ENCODE measurements around the gene ZNF766. TPM values are rescaled to one million over a fixed set of nuclear protein-coding genes. Genes with fewer than 3 reads are reported as not detected.
"Not testable (repeated sequence)": the region's sequence is repeated elsewhere in the genome, so short reads cannot be mapped to it uniquely, and the experiment has no call there.

The ZNF766 gene
- total RNA-seq, 4 donors from 2014 or later = 7.7 to 11.4 (median 9.0) TPM

DNA sequence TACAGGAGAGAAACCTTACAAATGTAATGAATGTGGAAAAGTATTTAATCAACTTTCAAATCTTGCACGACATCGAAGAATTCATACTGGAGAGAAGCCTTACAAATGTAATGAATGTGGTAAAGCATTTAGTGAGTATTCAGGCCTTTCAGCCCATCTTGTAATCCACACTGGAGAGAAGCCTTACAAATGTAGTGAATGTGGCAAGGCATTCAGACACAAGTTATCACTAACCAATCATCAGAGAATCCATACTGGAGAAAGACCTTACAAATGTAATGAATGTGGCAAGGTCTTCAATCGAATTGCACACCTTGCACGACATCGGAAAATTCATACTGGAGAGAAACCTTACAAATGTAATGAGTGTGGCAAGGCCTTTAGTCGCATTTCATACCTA lies 53.0 kb downstream of the ZNF766 start:
- Histone ChIP-seq H3K4me3 (no peak overlapping the region), H3K4me1 (no peaks in the 10 kb centered on the region), H3K27ac (no peak overlapping the region), H3K9me3 (peaks cover 6 to 100% (median 70%) of the 10 kb centered on the region in 4 donors), H3K36me3 (peaks cover 5 to 77% (median 50%) of the 10 kb centered on the region in 3 donors), H3K27me3 (no peaks in the 10 kb centered on the region)
- no peak for TF ChIP-seq POLR2A (IDR thresholded peaks at IDR 0.05)
- no peak for TF ChIP-seq EP300 (IDR thresholded peaks at IDR 0.05)
- TF ChIP-seq, protein P1, sequence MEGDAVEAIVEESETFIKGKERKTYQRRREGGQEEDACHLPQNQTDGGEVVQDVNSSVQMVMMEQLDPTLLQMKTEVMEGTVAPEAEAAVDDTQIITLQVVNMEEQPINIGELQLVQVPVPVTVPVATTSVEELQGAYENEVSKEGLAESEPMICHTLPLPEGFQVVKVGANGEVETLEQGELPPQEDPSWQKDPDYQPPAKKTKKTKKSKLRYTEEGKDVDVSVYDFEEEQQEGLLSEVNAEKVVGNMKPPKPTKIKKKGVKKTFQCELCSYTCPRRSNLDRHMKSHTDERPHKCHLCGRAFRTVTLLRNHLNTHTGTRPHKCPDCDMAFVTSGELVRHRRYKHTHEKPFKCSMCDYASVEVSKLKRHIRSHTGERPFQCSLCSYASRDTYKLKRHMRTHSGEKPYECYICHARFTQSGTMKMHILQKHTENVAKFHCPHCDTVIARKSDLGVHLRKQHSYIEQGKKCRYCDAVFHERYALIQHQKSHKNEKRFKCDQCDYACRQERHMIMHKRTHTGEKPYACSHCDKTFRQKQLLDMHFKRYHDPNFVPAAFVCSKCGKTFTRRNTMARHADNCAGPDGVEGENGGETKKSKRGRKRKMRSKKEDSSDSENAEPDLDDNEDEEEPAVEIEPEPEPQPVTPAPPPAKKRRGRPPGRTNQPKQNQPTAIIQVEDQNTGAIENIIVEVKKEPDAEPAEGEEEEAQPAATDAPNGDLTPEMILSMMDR (IDR thresholded peaks at IDR 0.05) = no peak
- WGBS, 2 donors = 97 to 98% methylated on average over 6 of the region's 6 CpGs
- no peak for DNase-seq (ENCODE audit: low spot score in 2 of 2)

DNA sequence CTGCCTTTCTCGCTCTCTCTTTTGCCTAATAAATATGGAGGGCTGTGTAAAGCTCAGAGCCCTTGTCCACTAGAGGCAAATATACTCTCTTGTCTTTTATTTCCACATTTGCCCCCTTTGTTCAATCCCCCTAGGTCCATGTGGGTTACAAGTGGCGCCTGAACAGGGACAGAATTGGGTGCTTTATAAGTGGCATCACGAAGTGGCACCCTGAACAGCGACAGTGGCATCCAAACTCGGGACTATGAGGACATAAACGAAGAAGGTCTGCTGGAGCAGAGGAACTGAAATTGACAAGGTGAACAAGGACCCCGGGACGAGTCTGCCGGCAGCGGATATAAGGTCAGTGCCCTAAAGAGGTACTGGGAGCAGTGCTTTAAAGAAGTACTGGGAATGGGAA lies 62.4 kb downstream of the ZNF766 start:
- Histone ChIP-seq H3K9me3 (peaks cover 0 to 79% (median 24%) of the 10 kb centered on the region in 4 donors), H3K4me1 (peaks cover 0 to 2% (median 1%) of the 10 kb centered on the region in 4 donors), H3K27ac (no peak overlapping the region), H3K4me3 (no peak overlapping the region), H3K27me3 (no peaks in the 10 kb centered on the region), H3K36me3 (peaks cover 0 to 12% (median 0%) of the 10 kb centered on the region in 3 donors)
- no peak for DNase-seq (ENCODE audit: low spot score in 2 of 2)
- WGBS, 2 donors = 83 to 84% methylated on average over 10 of the region's 10 CpGs
- TF ChIP-seq, protein P1 (IDR thresholded peaks at IDR 0.05) = no peak
- TF ChIP-seq EP300 (IDR thresholded peaks at IDR 0.05) = no peak
- no peak for TF ChIP-seq POLR2A (IDR thresholded peaks at IDR 0.05)

DNA sequence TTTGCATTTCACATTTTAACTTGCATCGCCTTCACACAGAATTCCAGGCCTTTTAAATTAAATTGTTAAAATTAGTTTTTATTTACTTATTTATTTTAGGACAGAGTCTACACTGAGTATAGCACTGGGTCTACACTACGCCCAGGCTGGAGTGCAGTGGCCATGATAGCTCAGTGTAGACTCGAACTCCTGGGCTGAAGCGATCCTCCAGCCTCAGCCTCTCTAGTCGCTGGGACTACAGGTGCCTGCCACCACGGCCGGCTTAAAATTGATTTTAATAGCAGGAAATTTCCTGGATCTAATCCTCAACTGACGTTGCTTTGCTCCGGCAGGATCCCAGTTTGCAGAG lies 66.4 kb downstream of the ZNF766 start:
- Histone ChIP-seq H3K9me3 (peaks cover 0 to 41% (median 12%) of the 10 kb centered on the region in 4 donors), H3K36me3 (peaks cover 0 to 37% (median 0%) of the 10 kb centered on the region in 3 donors), H3K27ac (peak overlapping the region; percentile 21 to 91 (median 84)), H3K27me3 (no peaks in the 10 kb centered on the region), H3K4me1 (peaks cover 0 to 11% (median 9%) of the 10 kb centered on the region in 4 donors), H3K4me3 (peak overlapping the region; percentile 55 to 88 (median 74))
- DNase-seq (ENCODE audit: low spot score in 2 of 2) = no peak
- WGBS, 2 donors = 49 to 54% methylated on average over 9 of the region's 9 CpGs
- TF ChIP-seq POLR2A (IDR thresholded peaks at IDR 0.05) (no peak), EP300 (IDR thresholded peaks at IDR 0.05) (no peak)
- TF ChIP-seq, protein P1 (IDR thresholded peaks at IDR 0.05) = no peak

DNA sequence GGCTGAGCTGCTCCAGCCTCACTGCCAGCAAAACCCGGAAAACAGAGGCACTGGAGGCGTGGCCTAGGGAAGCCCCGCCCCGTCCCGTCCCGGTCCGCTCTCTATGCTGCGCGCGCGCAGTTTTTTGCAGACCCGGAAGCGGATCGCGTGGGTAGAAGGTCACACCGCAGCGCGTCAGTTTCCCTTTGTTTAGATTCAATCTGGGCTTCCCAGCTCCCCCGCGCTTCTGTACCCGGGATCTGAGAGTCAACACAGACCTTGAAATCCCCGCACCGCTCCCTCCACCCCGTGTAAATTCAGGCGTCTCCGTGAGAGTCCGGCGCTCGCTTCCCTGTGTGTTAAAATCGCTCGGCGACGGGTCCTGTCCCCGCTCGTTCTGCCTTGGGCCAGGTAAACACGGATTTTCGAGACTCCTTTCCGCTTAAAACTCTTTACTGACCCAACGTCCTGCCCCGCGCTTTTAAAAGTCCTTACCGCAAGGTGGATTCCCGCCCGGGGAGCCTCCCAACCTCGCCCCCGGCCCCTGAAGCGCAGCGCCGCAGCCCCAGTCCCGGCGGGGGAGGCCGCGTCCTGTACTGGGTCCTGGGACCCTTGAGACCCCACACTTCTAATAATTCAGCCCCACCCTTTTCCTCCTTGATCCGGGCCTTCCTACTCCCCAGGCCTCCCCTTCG lies 66.9 kb downstream of the ZNF766 start, which contains the start of gene ZNF610:
ZNF610 (plus strand) TSS at position 127 of the 674 bp plus-strand sequence. CDS start 12,930 bp downstream, outside the sequence.
- TF ChIP-seq, protein P1 (IDR thresholded peaks at IDR 0.05) = peak in 1 of 5 experiments; percentile 9
- peak; percentile 64 to 81 for TF ChIP-seq EP300 (IDR thresholded peaks at IDR 0.05)
- peak; percentile 16 to 53 for TF ChIP-seq POLR2A (IDR thresholded peaks at IDR 0.05)
- Histone ChIP-seq H3K9me3 (peaks cover 0 to 36% (median 8%) of the 10 kb centered on the region in 4 donors), H3K36me3 (peaks cover 0 to 38% (median 0%) of the 10 kb centered on the region in 3 donors), H3K27me3 (no peaks in the 10 kb centered on the region), H3K4me1 (peaks cover 0 to 11% (median 9%) of the 10 kb centered on the region in 4 donors), H3K4me3 (peak within 1 kb of the TSS; percentile 55 to 88 (median 74)), H3K27ac (peak within 1 kb of the TSS; percentile 21 to 91 (median 84))
- DNase-seq (ENCODE audit: low spot score in 2 of 2) = peak; percentile 76 to 81
- 0 to 1% methylated on average over 44 to 55 of the region's 55 CpGs for WGBS, 2 donors

DNA sequence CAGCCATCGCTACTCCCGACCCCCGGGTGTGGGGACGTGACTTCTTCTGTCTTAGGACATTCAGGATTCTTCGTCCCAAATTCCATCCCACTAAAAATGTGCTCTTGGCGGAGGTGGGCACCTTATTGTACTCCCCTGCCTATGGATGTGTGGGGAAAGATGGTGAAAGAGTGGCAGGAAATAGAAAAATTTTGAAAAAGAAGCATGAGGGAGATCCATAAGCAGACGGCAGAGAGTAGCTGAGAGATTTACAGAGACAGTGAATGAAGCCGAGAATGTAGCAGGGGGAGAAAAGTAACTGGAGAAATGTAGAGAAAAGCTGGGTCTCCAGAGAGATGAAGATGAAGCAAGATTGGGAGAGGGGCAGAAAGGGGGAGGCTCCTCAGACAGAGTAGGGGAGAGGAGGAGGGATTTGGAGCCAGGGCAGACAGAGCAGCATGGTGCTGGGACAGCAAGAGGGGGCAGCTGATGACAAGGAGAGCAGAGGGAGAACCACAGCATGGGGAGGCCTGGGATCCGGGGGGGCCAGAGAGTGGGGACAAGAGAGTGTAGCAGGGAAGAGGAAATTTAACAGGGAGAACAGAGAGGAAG lies 67.5 kb downstream of the ZNF766 start:
- peaks cover 0 to 40% (median 0%) of the 10 kb centered on the region in 3 donors for H3K36me3 ChIP-seq
- peaks cover 0 to 11% (median 9%) of the 10 kb centered on the region in 4 donors for H3K4me1 ChIP-seq
- peak overlapping the region; percentile 21 to 91 (median 84) for H3K27ac ChIP-seq
- H3K9me3 ChIP-seq = peaks cover 0 to 29% (median 3%) of the 10 kb centered on the region in 4 donors
- no peaks in the 10 kb centered on the region for H3K27me3 ChIP-seq
- TF ChIP-seq POLR2A (IDR thresholded peaks at IDR 0.05) (no peak), EP300 (IDR thresholded peaks at IDR 0.05) (no peak)
- TF ChIP-seq, protein P1 (IDR thresholded peaks at IDR 0.05) = no peak
- peak overlapping the region; percentile 55 to 88 (median 74) for H3K4me3 ChIP-seq
- WGBS, 2 donors = 1 to 3% methylated on average over 9 of the region's 9 CpGs
- DNase-seq (ENCODE audit: low spot score in 2 of 2) = no peak

DNA sequence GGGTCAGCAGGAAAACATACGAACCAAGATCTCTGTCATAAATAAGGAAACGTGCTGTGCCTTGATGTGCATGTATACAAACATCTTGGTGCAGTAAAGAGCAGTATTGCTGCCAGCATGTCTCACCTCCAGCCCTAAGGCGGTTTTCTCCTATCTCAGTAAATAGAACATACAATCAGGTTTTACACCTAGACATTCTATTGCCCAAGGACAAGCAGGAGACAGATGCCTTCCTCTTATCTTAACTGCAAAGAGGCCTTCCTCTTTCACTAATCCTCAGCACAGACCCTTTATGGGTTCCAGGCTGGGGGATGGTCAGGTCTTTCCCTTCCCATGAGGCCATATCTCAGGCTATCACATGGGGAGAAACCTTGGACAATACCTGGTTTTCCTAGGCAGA lies 69.6 kb downstream of the ZNF766 start:
- not testable (repeated sequence) for H3K9me3 ChIP-seq; DNase-seq (ENCODE audit: low spot score in 2 of 2); H3K4me3 ChIP-seq; H3K27ac ChIP-seq; H3K27me3 ChIP-seq
- H3K36me3 ChIP-seq = peaks cover 0 to 36% (median 0%) of the 10 kb centered on the region in 3 donors
- H3K4me1 ChIP-seq = peaks cover 0 to 11% (median 9%) of the 10 kb centered on the region in 4 donors
- WGBS, 2 donors = 74 to 82% methylated on average over 3 of the region's 3 CpGs
